ENCODE data around the gene NHS. TPM values are rescaled to one million over a fixed set of nuclear protein-coding genes. Genes with fewer than 3 reads are reported as not detected.

Gene NHS
- total and polyA plus RNA-seq, 11 donors = 0.22 to 3.4 (median 1.1) TPM

DNA sequence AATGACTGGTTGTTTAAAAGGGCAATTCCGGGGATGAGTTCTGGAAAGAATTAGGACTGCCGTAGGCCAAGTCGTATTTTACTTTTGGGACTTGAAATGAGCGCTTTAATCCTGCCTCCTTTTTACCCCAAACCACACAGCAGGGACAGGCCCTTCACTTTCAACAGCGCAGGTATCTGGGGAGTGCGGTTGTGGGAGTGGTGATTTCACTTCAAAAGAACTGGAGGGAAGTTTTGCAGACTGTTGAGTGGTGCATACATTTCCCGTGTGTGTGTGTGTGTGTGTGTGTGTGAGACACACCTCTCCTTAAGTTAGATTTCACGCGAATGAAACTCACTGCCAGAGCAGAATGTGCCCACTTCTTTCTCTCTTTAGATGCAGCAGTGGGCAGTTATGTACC, 2.8 kb downstream of the NHS start:
- WGBS, 4 donors = 24 to 55% (median 35%) methylated on average over 9 of the region's 9 CpGs
- H3K36me3 ChIP-seq = no peaks in the 10 kb centered on the region
- H3K4me1 ChIP-seq = peaks cover 0 to 14% (median 0%) of the 10 kb centered on the region in 12 donors
- H3K9me3 ChIP-seq = peaks cover 0 to 14% (median 0%) of the 10 kb centered on the region in 12 donors
- no peak for TF ChIP-seq POLR2A (IDR thresholded peaks at IDR 0.05)
- no peak for TF ChIP-seq CTCF (IDR thresholded peaks at IDR 0.05)
- H3K27ac ChIP-seq = peak overlapping the region in 1 of 12 donors; percentile 27
- ATAC-seq = no peak
- peaks cover 0 to 38% (median 0%) of the 10 kb centered on the region in 9 donors for H3K27me3 ChIP-seq
- H3K4me3 ChIP-seq = peak overlapping the region in 9 of 12 donors; percentile 49 to 67 (median 57)
- DNase-seq = no peak
- intact Hi-C loops (cut with DNase I) = loop anchor here in 9 of 10 donors (2.0 to 10.0 kb wide), 9 partner anchors 133 to 317 kb away; no protein-coding TSS in a partner anchor

- ATAC-seq (no peak), DNase-seq (no peak)
- TF ChIP-seq CTCF (IDR thresholded peaks at IDR 0.05) = no peak
- no peak for TF ChIP-seq POLR2A (IDR thresholded peaks at IDR 0.05)
- 84 to 96% (median 91%) methylated on average over 9 of the region's 9 CpGs for WGBS, 4 donors
- peaks cover 0 to 14% (median 0%) of the 10 kb centered on the region in 12 donors for H3K4me1 ChIP-seq
- intact Hi-C loops (cut with DNase I) = no loop called here
- peaks cover 0 to 15% (median 0%) of the 10 kb centered on the region in 12 donors for H3K9me3 ChIP-seq
- H3K36me3 ChIP-seq = no peaks in the 10 kb centered on the region
- H3K27ac ChIP-seq = no peak overlapping the region
- no peak overlapping the region for H3K4me3 ChIP-seq
- H3K27me3 ChIP-seq = peaks cover 0 to 26% (median 0%) of the 10 kb centered on the region in 9 donors
Measured at GRCh38 chrX:17380221-17380620, 5.2 kb downstream of the NHS start.

DNA sequence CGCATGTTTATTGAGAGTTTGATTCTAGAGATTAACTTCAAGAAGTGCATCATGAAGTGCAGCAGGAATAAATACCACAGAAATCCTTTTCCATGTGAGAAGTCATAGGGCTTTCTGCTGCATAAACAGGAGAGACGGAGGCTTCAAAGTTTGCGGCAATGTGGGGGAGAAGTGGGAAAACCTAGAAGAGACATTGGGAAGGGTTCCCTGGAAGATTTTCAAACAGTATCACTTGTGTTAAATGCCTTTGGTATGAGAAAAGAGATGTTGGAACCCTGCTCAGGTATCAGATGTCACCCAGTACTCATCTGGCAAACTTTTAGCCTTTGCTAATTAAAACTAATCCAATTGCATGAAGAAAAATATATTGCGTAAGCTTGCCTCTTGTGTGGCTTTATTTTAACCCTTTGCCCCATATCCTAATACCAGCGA, 15.4 kb downstream of the NHS start:
- no peak for ATAC-seq
- intact Hi-C loops (cut with DNase I) = no loop called here
- TF ChIP-seq CTCF (IDR thresholded peaks at IDR 0.05) (no peak), POLR2A (IDR thresholded peaks at IDR 0.05) (no peak)

GRCh38 chrX:17395154-17395553, 20.2 kb downstream of the NHS start:
- DNase-seq = no peak
- intact Hi-C loops (cut with DNase I) = no loop called here
- no peak for TF ChIP-seq CTCF (IDR thresholded peaks at IDR 0.05)
- no peak for TF ChIP-seq POLR2A (IDR thresholded peaks at IDR 0.05)
- ATAC-seq = no peak
- Histone ChIP-seq H3K27me3 (peaks cover 0 to 2% (median 0%) of the 10 kb centered on the region in 9 donors), H3K27ac (no peak overlapping the region), H3K36me3 (no peaks in the 10 kb centered on the region), H3K4me1 (no peaks in the 10 kb centered on the region), H3K4me3 (no peak overlapping the region), H3K9me3 (peaks cover 0 to 8% (median 0%) of the 10 kb centered on the region in 12 donors)
- WGBS, 4 donors = 42 to 91% (median 71%) methylated on average over 1 of the region's 1 CpG

More for the DNA sequence above, 15.4 kb downstream of the NHS start:
- H3K27ac ChIP-seq = no peak overlapping the region
- H3K4me1 ChIP-seq = no peaks in the 10 kb centered on the region
- WGBS, 4 donors = 74 to 91% (median 87%) methylated on average over 5 of the region's 5 CpGs
- H3K9me3 ChIP-seq = no peaks in the 10 kb centered on the region
- DNase-seq = no peak
- H3K27me3 ChIP-seq = peaks cover 0 to 10% (median 0%) of the 10 kb centered on the region in 9 donors
- H3K4me3 ChIP-seq = no peak overlapping the region
- no peaks in the 10 kb centered on the region for H3K36me3 ChIP-seq
